Mesendoderm (in vitro differentiated cells): ENCODE results near the gene ISLR2.
"Not testable (repeated sequence)": the region's sequence is repeated elsewhere in the genome, so short reads cannot be mapped to it uniquely, and the experiment has no call there.

Experiments used
- DNase-seq: peaks from one replicate; pipeline ENCODE4 v3.0.0; 2013
- H2AK5ac ChIP-seq: 2 replicates; pipeline ENCODE4 v1.6.1; 2013; ENCODE audit warnings: low read length, inconsistent platforms
- H2BK120ac ChIP-seq: 2 replicates; pipeline ENCODE4 v1.6.1; 2013; ENCODE audit warnings: low read depth, mild to moderate bottlenecking, low read length, moderate library complexity, mixed read lengths
- H2BK15ac ChIP-seq: replicated peaks from 2 replicates; pipeline ENCODE4 v1.6.1; 2013; ENCODE audit warnings: low read depth, mild to moderate bottlenecking, moderate library complexity
- H2BK5ac ChIP-seq: 2 replicates; pipeline ENCODE4 v1.6.1; 2013; ENCODE audit warnings: low read length, inconsistent platforms
- H3K18ac ChIP-seq: 2 replicates; pipeline ENCODE4 v1.6.1; 2013; ENCODE audit warnings: mild to moderate bottlenecking, low read length, mixed read lengths
- H3K23ac ChIP-seq: one replicate; pipeline ENCODE4 v1.6.1; 2013; ENCODE audit warnings: low read length
- H3K27ac ChIP-seq: 2 replicates; pipeline ENCODE4 v1.5.1; 2013; ENCODE audit warnings: low read depth, mild to moderate bottlenecking, inconsistent platforms, low read length, moderate library complexity
- H3K27me3 ChIP-seq: 2 replicates; pipeline ENCODE4 v1.6.1; 2013; ENCODE audit warnings: low read length, control low read depth, mild to moderate bottlenecking, inconsistent platforms; ENCODE audit not compliant: insufficient read depth, poor library complexity
- H3K36me3 ChIP-seq: 2 replicates; pipeline ENCODE4 v1.6.1; 2013; ENCODE audit warnings: low read length, inconsistent platforms; ENCODE audit not compliant: control insufficient read depth, insufficient read depth
- H3K4ac ChIP-seq: one replicate; pipeline ENCODE4 v1.6.1; 2013; ENCODE audit warnings: low read depth, mild to moderate bottlenecking, low read length, moderate library complexity
- H3K4me1 ChIP-seq: 2 replicates; pipeline ENCODE4 v1.6.1; 2013; ENCODE audit warnings: low read depth, low read length, inconsistent platforms; ENCODE audit not compliant: control insufficient read depth
- H3K4me2 ChIP-seq: 2 replicates; pipeline ENCODE4 v1.6.1; 2013; ENCODE audit warnings: low read length
- H3K4me3 ChIP-seq: 2 replicates; pipeline ENCODE4 v1.5.1; 2013; ENCODE audit warnings: mild to moderate bottlenecking, low read length
- H3K56ac ChIP-seq: one replicate; pipeline ENCODE4 v1.6.1; 2013; ENCODE audit warnings: low read length
- H3K79me1 ChIP-seq: 2 replicates; pipeline ENCODE4 v1.6.1; 2013; ENCODE audit warnings: low read length, inconsistent platforms
- H3K79me2 ChIP-seq: 2 replicates; pipeline ENCODE4 v1.6.1; 2013; ENCODE audit warnings: mild to moderate bottlenecking, low read length; ENCODE audit not compliant: control insufficient read depth, insufficient read depth
- H3K9ac ChIP-seq: 2 replicates; pipeline ENCODE4 v1.6.1; 2013; ENCODE audit warnings: low read length, inconsistent platforms
- H4K5ac ChIP-seq: one replicate; pipeline ENCODE4 v1.6.1; 2013; ENCODE audit warnings: low read length
- H4K8ac ChIP-seq: one replicate; pipeline ENCODE4 v1.6.1; 2013; ENCODE audit warnings: low read depth, mild to moderate bottlenecking, control low read depth, low read length, moderate library complexity
- WGBS: extraction: QIAGEN DNeasy Blood & Tissue Kit; methylation state at CpG from one replicate; pipeline ENCODE4 v1.1.7; 2013; ENCODE audit warnings: low lambda C conversion rate, missing lambda C conversion rate; ENCODE audit not compliant: insufficient coverage; ENCODE audit errors: extremely low coverage; 5-methylcytosine and 5-hydroxymethylcytosine counted together

Gene ISLR2

GRCh38 chr15:74158855-74159650 lies 28.7 kb downstream of the ISLR2 start:
- Histone ChIP-seq H4K5ac (no peak overlapping the region), H4K8ac (no peak overlapping the region), H2BK15ac (no peak overlapping the region), H3K27ac (no peak overlapping the region), H3K4me2 (no peak overlapping the region), H3K23ac (no peak overlapping the region), H2BK120ac (no peak overlapping the region), H2BK5ac (no peak overlapping the region), H2AK5ac (no peak overlapping the region), H3K4me1 (peaks cover 1% of the 10 kb centered on the region), H3K27me3 (no peaks in the 10 kb centered on the region), H3K4me3 (no peak overlapping the region), H3K36me3 (no peaks in the 10 kb centered on the region), H3K56ac (no peak overlapping the region), H3K18ac (no peak overlapping the region), H3K4ac (no peak overlapping the region), H3K9ac (no peak overlapping the region), H3K79me1 (no peaks in the 10 kb centered on the region), H3K79me2 (no peaks in the 10 kb centered on the region)
- no CpG with 5 or more reads among the region's 5 CpGs for WGBS
- DNase-seq: no peak

GRCh38 chr15:74159773-74160172 lies 29.4 kb downstream of the ISLR2 start:
- H3K56ac ChIP-seq: no peak overlapping the region
- peaks cover 1% of the 10 kb centered on the region for H3K4me1 ChIP-seq
- H3K36me3 ChIP-seq: no peaks in the 10 kb centered on the region
- no peak overlapping the region for H2BK15ac ChIP-seq
- H3K18ac ChIP-seq: no peak overlapping the region
- H4K8ac ChIP-seq: no peak overlapping the region
- no peak overlapping the region for H3K4me2 ChIP-seq
- no peak overlapping the region for H3K4me3 ChIP-seq
- H3K9ac ChIP-seq: no peak overlapping the region
- no peaks in the 10 kb centered on the region for H3K27me3 ChIP-seq
- DNase-seq: no peak
- no peaks in the 10 kb centered on the region for H3K79me1 ChIP-seq
- no peak overlapping the region for H3K27ac ChIP-seq
- no peak overlapping the region for H2AK5ac ChIP-seq
- H3K79me2 ChIP-seq: no peaks in the 10 kb centered on the region
- H4K5ac ChIP-seq: no peak overlapping the region
- no peak overlapping the region for H3K4ac ChIP-seq
- no peak overlapping the region for H2BK120ac ChIP-seq
- H3K23ac ChIP-seq: no peak overlapping the region
- H2BK5ac ChIP-seq: no peak overlapping the region
- no CpG with 5 or more reads among the region's 1 CpG for WGBS

DNA sequence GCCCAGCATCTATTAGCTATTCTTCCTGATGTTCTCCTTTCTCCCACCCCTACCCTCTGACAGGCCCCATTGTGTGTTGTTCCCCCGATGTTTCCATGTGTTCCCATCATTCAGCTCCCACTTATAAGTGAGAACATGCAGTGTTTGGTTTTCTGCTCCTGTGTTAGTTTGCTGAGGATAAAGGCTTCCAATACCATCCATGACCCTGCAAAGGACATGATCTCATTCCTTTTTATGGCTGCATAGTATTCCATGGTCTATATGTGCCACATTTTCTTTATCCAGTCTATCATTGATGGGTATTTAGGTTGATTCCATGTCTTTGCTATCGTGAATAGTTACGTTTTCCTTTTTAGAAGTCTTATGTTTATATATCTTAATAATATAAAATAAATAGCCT lies 30.0 kb downstream of the ISLR2 start:
- H3K4me2 ChIP-seq, H2BK5ac ChIP-seq, H3K79me2 ChIP-seq, H4K5ac ChIP-seq, H2BK15ac ChIP-seq, H3K27ac ChIP-seq, DNase-seq, H2AK5ac ChIP-seq, H3K4ac ChIP-seq, H3K18ac ChIP-seq, H3K9ac ChIP-seq, H3K56ac ChIP-seq, H2BK120ac ChIP-seq, H3K4me3 ChIP-seq, H4K8ac ChIP-seq, H3K4me1 ChIP-seq, H3K23ac ChIP-seq, H3K79me1 ChIP-seq, H3K27me3 ChIP-seq, H3K36me3 ChIP-seq: not testable (repeated sequence)
- WGBS: no CpG with 5 or more reads among the region's 3 CpGs

GRCh38 chr15:74162195-74162536 lies 31.8 kb downstream of the ISLR2 start:
- not testable (repeated sequence) for H3K79me2 ChIP-seq, H4K5ac ChIP-seq, H3K23ac ChIP-seq, H2BK5ac ChIP-seq, H3K9ac ChIP-seq, H3K27me3 ChIP-seq, H2BK15ac ChIP-seq, H2BK120ac ChIP-seq, DNase-seq, H2AK5ac ChIP-seq, H3K18ac ChIP-seq, H4K8ac ChIP-seq, H3K27ac ChIP-seq, H3K4ac ChIP-seq, H3K4me3 ChIP-seq, H3K4me2 ChIP-seq, H3K56ac ChIP-seq, H3K4me1 ChIP-seq, H3K36me3 ChIP-seq, H3K79me1 ChIP-seq
- no CpG with 5 or more reads among the region's 3 CpGs for WGBS

- Histone ChIP-seq H2BK15ac (no peak overlapping the region), H3K79me1 (no peaks in the 10 kb centered on the region), H3K4me2 (no peak overlapping the region), H4K8ac (no peak overlapping the region), H3K4me3 (no peak overlapping the region), H4K5ac (no peak overlapping the region), H2BK5ac (no peak overlapping the region), H3K4ac (no peak overlapping the region), H3K27me3 (no peaks in the 10 kb centered on the region), H3K18ac (no peak overlapping the region), H3K4me1 (no peaks in the 10 kb centered on the region), H2AK5ac (no peak overlapping the region), H3K56ac (no peak overlapping the region), H3K27ac (no peak overlapping the region), H3K9ac (no peak overlapping the region), H2BK120ac (no peak overlapping the region), H3K79me2 (no peaks in the 10 kb centered on the region), H3K23ac (no peak overlapping the region), H3K36me3 (no peaks in the 10 kb centered on the region)
- no CpG with 5 or more reads among the region's 1 CpG for WGBS
- no peak for DNase-seq
Observed at GRCh38 chr15:74165461-74165860, 35.1 kb downstream of the ISLR2 start.

GRCh38 chr15:74167891-74168331 lies 37.5 kb downstream of the ISLR2 start:
- H3K27ac ChIP-seq: no peak overlapping the region
- H2BK120ac ChIP-seq: no peak overlapping the region
- no peak overlapping the region for H3K56ac ChIP-seq
- no peaks in the 10 kb centered on the region for H3K4me1 ChIP-seq
- H3K23ac ChIP-seq: no peak overlapping the region
- H3K79me2 ChIP-seq: no peaks in the 10 kb centered on the region
- no peaks in the 10 kb centered on the region for H3K36me3 ChIP-seq
- H3K4ac ChIP-seq: no peak overlapping the region
- no peaks in the 10 kb centered on the region for H3K79me1 ChIP-seq
- H2BK5ac ChIP-seq: no peak overlapping the region
- H3K4me3 ChIP-seq: no peak overlapping the region
- no peak overlapping the region for H3K18ac ChIP-seq
- no peak overlapping the region for H3K4me2 ChIP-seq
- no peaks in the 10 kb centered on the region for H3K27me3 ChIP-seq
- H3K9ac ChIP-seq: no peak overlapping the region
- H2AK5ac ChIP-seq: no peak overlapping the region
- no peak overlapping the region for H4K8ac ChIP-seq
- H2BK15ac ChIP-seq: no peak overlapping the region
- no peak overlapping the region for H4K5ac ChIP-seq
- DNase-seq: no peak
- no CpG with 5 or more reads among the region's 4 CpGs for WGBS
